ENCODE data around the gene PRDM15.
A peak's percentile ranks its signal among the peaks of the same experiment; 100 is the strongest.

PRDM15 gene

DNA sequence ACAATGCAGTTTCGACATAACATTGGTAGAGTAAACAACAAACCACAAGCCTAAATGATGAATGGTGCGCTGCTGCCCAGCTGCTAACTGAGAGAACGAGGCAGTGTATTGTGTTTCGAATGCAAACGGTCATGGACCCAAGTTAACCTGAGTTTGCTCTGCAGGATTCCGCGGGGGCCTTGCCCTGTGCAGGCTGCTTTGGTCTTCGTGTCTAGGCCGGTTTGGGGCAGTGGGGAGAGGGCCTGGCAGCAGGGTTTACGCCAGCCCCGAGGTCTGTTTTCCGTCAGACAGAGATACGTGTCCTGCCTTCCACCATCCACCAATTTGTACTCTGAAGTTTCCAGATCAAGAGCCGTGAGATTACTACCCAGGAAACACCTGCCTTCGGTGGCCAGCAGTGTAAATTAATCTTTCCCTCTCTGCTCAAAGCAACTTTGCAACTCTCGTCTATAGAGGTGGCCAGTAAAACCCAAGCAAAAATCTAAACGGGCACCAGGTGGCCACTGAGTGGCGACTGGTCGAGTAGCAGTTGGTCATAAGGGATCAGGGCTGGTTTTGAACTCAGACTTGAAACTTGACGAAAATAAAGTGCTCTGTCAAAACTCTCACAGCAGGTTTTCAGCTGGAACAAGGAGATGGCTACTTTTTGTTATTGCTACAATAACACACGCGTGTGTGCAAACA is 6.3 kb upstream of the PRDM15 start:
- no peak for DNase-seq

DNA sequence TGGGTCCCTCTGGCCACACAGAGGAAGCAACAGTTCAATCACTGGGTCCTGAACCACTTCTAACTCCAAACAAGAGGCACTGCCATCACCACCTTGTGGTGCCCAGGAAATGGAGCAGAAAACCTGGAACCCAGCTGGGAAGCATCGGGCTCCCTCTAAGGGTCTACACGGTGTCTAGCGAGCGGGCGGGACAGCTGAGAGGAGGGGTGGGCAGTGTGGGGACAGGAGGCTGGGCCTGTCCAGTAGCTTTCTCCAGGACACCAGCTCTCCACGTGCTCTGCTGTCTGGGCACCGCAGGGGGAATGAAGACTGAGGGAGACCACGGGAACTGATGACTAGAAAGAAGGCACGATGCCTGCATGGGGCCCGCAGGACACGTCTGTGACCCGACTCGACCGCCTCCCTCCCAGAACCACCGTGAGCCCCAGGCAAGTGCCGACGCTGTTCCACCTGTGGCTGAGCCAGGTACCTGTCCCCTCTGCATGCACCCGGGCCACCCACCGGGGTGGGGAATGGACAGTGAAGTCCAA is 5.4 kb upstream of the PRDM15 start:
- DNase-seq = no peak

DNA sequence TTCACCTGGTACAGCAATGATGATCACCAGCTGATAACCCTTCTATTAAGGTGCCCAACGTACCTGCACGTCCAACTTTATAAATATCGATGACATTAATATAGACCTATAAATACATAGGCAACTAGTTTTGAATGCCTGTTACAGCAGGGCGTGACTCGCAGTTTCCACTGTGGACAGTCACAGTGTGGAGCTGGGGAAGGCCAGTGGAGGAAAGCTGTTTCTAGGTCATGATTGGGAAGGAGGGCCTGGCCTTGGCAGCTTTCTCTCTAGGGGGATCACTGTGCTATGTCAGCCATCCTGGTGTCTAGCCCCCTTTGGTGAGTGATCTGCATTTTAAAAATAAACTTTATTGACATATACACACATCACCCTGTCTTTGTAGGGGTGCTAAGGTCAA is 4.4 kb upstream of the PRDM15 start:
- DNase-seq = no peak

DNA sequence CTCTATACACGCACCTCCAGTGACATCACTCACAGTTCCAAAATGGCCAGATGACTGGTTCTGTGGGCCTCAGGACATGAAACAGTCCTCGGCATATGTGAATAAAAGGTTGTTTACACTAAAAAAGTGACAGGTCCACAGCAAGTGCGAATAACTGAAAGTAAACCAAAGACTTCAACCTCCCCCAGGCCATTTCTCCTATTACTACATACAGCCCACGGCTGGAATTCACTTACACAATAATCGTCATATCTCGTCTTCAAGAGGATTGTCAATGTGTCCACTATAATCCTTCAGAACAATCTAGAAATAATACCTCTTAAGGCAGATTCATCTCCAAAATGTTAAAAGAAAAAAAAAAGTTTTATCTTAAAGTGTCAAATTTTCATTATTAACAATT is 1.9 kb upstream of the PRDM15 start:
- no peak for DNase-seq

DNA sequence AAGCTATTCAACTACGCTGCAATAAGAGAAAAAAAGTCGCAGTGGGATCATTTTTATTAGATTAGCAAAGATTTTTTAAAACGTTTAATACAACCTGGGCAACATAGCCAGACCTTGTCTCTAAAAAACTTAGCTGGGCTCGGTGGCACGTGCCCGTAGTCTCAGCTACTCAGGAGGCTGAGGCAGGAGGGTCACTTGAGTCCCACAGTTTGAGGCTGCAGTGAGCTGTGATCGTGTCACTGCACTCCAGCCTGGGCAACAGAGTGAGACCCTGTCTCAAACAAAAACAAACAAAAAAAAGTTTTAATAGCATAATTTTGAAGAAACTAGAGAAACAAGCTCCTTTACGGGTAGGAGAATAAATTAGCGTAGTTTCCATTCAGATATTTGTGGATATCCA is 1.0 kb upstream of the PRDM15 start:
- no peak for DNase-seq

DNA sequence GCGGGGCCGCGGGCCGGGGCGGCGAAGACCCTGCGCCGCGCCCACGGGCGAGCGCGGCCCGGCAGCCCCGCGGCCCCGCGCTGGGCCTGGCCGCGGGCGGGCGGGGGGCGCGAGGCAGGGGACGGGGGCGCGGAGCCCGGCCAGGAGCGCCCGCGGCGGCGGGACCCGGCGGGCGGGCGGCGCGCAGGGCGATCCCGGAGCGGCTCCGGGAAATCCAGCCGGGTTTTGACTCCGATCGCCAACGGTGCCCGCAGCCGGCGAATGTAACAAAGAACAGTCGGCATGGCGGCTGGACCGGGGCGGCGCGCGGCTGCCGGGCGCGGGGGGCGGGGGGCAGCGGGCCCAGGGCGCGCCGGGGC is 334 bp downstream of the PRDM15 start:
- peak; percentile 80 for DNase-seq

DNA sequence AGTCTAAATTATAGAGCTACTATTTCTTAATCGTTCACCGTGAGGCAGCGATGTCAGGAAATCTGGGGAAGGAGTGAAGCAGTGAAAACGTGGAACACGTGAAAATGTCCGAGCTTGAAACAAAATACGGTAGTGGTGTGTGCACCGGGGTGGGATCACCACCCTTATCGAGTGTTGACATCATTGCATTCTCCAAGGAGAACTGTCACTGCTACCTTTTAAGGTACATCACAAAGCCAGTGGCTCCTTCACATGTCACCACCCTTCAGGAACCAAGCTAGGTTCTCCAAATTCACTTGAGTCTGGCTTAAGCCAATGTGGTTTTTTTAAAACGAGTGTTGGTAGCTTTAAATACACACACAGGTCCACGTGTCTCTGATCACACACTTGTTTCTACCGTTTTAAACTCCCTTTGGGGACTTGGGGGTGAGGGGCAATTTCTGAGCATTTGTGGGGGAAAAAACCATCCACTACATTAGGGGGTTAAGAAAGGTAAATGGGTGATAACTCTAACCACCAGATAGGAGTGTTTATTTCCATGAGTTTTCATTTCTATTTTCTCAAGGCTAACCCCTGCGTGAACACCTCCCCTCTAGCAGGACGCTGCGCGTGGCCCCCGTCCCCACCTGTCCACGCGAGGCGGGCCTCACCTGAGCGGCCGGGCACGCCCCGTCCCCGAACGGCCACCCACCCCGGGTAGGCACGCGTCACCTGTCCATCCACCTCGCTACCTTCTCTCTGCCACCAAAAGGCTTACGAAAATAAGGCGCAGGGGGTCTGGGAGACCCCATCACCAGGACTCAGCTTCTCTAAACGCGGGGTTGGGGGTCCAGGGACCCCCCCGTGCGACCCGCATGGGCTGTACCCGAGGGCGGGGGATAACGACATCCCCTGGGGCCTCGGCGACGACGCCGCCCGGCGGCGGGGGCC is 978 bp downstream of the PRDM15 start:
- peak; percentile 36 for DNase-seq

DNA sequence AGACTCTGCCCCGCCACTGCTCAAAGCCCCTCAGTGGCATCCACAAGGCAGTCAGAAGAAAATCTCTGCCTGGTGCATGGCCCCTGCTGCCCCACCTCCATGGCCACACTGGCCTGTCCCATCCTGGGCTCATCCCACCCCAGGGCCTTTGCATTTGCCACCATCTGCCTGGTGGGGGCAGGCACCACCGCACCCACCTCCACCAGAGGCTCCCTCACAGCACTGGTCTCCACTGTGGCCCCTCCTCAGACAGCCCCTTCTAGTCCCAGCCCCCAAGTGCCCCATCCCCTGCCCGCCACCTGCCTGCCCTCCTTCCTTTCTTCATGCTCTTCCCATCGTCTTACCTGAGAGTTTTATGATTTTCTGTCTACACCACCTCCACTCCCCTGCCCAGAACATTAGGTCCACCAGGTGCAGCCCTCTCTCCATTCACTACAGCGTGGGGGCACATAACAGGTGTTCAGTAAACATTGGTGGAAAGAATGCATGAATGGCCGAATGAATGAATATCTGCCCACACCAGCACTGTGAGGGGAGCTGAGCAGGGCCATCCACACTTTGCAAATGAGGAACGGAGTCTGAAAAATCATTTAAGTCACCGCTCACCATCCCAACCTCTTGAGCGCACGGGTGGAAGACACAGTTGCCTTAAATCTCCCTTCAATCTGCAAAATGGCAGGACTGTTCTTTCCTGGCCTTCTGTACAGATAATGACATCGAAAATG is 2.1 kb downstream of the PRDM15 start:
- no peak for DNase-seq

DNA sequence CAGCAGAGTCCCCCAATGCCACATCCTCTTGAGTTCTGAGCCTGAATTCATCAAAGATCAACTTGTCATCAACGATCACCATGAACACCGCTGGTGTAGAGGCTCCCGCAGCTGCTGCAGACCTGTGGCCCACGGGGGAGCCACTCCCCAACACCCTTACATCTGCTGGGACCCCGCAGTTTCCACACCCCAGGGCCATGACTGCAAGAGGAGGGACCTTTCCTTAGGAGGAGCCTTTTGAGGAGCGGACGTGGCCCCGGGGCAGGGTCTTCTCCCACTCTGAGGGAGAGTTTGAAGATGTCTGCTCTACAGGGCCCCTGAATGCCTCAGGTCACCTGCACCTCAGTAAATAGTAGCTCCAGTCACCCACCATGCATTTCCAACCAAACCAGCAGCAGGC is 2.7 kb downstream of the PRDM15 start:
- DNase-seq = no peak

DNA sequence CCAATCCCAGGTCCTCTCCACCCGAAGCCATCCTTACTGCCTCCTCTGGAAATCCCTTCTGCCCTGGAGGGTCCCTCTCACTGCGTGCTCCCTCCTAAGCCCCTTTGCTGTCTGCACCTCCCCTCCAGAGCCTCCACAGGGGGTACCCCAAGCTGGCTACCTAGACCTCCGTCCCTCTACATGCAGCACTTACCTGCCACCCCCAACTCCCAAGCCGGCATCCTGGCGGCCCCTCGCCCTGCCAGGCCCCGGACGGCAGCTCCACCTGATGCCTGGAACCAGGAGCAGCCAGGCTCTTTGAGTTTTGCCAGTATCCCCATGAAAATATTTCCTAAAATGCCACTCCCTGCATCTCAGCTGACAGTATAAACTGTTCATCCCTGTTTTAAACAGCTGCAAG is 4.1 kb downstream of the PRDM15 start:
- DNase-seq = no peak

DNA sequence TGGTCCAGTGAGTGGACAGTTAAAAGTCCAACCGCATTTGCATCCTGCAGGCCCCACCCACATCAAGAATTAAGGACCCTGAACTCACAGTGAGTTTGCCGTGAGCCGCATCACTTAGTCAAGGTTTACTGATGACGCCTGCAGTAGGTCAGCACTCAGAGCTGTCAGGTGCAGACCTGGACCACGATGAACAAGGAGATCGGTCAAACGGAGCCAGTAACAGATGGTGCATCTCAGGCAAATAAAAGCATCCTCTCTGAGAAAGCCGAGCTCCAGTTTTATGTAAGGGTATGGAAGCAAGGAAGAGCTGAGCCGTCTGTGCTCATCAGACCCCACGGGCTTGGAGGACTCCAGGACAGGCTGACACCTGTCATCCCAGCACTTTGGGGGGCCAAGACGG is 4.5 kb downstream of the PRDM15 start:
- no peak for DNase-seq

DNA sequence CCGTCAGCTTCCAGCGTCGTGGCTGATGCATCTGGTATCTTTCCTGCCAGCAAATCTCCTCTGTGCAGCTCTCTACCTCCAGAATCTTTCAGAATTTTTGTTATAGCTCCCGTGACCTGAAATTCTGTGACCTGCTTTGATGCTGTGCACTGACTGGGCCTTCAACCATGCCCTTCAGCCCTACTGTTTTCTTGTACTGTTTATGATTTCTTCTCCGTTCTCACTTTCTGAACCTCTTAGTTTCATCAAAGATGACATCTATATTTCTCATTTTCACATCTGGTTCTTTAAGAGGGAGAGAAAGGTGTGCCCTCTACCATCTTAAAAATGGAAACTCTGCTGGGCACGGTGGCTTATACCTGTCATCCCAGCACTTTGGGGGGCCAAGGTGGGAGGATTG is 5.7 kb downstream of the PRDM15 start:
- DNase-seq = no peak

DNA sequence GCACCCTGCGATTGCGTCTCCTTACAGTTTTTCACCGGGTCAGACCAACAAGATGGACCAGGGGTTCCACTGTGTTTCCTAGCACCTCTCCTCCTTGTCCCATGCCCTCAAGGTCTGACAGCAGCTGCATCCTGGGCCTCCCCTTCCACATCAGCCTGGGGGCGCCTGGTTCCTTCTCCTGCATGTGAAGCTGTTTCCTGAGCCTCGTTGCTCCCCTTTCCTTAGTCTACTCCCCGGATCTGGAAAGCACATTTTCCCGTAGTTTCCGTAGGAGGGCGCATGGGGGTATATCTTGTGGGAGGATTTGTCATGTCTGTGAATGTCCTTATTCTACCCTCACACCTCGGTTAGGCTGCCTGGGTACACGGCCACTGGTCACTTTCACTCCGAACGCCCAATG is 6.1 kb downstream of the PRDM15 start:
- no peak for DNase-seq

DNA sequence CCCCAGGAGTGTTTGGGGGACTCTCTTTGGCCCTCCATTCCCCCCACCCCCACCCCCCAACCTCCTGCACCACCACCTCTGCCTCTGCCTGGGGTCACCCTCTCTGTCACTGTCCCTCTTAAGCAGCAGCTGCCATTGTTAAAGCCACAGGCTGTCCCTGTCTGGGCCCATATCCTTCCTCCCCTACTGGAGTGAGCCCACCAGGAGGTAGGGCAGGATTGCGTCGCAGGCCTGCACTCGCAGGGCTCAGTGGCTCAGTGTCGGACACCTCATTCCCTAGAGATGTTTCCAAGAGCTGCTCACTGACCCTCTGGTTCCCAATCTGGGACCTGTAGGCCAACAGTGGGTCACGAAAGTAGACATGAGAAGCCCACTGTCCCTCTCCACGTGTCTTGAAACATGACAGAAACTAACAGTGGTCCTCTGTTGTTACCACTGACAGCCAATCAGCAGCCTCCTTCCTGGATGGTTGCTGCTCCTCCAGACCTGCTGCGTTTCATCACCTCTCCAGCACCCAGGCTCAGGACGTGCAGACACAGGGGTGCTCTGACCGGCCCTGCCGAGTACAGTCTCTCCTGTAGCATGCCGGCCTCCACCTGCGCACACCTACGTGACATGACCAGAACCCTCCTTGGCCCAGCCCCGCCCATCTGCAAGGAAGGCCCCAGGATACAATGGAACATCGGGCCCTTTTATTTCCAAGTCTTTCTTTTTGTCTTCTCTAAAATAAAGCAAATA is 7.7 kb downstream of the PRDM15 start:
- no peak for DNase-seq

DNA sequence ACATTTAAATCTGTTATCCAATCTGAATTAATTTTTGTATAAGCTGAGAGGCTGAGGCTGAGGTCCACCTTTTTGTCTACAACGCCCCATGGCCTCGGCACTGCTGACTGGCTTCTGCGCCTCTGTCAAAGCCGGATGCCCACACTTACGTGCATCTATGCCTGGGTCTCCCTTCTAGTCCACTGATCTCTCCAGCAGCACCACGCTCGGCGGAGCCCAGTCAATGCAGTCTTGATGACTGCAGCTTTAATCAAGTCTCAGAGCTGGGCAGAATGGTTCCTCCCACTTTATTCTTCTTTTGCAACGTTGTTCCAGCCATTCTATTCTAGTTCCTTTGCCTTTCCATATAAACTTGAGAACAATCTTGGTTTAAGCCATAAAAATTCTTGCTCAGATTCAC is 9.4 kb downstream of the PRDM15 start:
- no peak for DNase-seq

DNA sequence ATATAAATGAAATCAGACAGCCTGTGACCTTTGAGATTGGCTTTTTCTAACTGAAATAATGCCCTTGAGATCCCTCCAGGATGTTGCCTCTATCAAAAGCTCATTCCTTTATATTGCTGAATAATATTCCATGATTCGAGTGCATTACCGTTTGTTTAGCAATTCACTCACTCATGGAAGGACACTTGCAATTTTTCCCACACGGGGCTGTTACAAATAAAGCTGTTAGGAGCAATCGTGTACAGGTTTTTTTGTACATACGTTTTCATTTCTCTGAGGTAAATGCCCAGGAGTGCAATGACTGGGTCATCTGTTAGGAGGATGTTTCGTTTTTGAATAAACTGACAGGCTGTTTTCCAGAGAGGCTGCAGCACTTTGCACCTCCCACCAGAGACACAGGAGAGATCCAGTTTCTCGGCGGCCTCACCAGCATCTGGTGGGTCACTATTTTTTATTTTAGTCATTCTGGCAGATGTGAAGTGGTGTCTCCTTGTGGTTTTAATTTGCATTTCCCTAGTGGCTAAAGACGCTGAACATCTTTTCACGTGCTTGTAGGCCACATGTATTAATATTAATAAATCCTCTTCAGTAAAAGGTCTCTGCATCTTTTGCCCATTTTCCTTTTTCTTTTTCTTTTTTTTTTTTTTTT is 11.0 kb downstream of the PRDM15 start:
- no peak for DNase-seq

DNA sequence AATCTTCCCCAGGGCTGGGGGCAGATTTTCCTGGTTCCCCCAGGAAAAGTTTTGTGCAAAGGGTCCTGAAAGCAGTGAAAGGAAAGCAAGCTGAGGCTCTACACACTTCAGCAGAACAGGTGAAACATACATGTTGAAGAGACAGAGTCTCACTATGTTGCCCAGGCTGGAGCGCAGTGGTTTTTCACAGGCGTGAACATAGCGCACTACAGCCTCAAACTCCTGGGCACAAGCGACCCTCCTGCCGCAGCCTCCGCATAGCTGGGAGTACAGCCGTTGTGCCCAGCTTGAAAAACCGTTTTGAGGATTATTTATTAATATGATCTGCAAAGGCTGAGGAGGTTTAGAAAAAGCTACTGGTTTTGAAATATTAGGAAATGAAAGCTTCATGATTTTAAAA is 11.8 kb downstream of the PRDM15 start:
- no peak for DNase-seq

DNA sequence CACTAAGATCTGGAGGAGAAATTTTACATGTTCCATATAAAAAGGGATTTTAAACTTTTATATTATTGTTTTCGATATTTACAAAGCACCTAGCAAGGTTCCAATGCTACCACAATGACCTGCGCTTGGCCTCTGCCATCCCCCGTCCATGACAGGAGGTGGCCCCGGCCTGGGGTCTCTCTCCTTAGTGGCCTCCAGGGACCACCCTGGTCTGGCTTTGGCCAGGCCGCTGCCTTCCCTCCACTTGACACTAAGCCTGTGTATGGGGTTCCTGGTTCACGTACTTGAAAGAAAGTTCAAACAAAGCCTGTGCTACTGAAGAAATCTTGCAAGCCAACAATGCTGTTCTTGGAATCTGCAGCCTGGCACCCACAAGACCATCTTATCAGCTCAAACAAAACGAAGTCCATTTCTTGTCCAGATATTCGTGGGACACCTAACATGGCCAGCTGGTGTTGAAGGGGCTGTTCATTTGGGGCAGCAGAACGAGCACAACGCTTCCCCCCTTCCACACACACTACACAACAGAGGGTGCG is 12.8 kb downstream of the PRDM15 start:
- no peak for DNase-seq

DNA sequence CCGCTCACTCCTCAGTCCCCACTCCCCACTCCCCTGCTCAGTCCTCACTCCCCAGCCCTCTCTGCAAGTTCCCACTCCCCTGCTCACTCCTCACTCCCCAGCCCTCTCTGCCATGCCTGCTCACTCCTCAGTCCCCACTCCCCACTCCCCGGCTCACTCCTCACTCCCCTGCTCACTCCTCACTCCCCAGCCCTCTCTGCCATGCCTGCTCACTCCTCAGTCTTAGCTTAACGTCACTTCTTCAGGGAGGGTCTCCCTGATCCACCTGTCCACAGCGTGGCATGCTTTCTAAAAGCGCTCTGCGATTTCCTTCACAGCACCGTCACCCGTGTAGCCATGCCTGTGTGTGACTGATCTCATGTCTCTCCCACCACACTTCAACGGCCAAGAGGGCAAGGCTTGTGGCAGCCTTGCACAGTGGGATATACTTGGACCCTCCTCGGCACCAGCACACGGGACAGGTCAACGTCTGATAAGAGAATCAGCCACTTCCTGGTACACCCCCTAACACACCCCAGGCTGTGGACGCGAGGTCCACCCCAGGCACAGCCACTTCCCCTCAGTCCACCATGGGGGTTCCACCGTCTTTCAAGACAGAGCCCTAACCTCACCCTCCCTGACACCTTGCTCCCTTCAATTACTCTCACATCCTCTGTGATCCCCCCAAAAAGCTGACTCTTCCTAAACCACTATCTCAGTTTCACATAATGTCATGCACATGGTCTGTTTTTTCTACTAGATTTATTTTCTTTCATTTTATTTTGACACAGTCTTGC is 14.0 kb downstream of the PRDM15 start:
- DNase-seq = no peak

DNA sequence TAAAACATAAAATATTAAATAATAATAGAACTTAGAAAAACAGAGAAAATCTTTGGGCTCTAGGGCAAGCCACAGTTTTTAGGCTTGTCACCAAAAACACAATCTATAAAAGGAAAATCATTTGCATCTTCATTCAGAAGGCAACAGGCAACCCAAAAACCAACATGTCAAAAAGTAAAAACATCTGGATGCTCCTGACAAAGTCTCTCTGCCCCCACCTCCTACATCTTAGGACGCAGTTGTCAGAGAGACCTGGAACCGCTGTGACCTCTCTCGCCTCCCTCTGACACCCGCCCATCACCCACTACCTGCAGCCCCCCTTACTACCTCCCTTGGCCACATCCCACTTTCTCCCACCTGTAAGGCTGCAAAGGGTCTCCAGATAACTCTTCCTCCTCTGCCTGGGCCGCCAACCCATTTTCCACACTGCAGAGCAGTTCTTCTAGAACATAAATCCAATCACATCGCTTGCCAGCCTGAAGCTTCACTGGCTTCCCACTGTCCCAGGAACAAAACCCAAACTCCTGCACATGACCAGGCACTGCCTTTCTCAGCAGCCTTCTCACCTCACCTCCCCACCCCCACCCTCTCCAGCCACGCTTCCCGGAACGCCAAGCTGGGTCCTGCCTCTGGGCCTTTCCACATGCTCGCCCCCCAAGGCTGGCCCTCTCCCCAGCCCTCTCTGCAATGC is 14.7 kb downstream of the PRDM15 start:
- no peak for DNase-seq

DNA sequence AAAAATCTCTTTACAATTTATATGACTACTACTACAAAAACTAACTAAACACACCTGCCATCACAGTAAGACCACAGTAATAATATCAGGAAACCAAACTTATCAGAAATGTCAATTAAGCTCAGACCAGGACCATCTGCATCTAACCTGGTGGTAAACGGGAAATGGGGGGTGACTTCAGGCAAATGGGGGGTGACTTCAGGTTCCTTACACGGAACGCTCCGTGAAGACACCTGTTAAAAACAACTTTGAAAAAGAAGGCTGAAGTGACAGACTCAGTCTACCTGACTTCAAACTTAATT is 15.8 kb downstream of the PRDM15 start:
- DNase-seq = no peak
